T-helper 17 cell (primary cell): ENCODE measurements around the gene DISP3. TPM values are rescaled to one million over a fixed set of nuclear protein-coding genes. Genes with fewer than 3 reads are reported as not detected.

Experiments
- ATAC-seq: fragments of 150-1000 bp; cut with Tn5 transposase; 2 replicates; pipeline ENCODE4 v1.10.0; 2021; ENCODE audit warnings: mild to moderate bottlenecking, moderate library complexity
- DNase-seq, 3 donors: peaks; one replicate each; pipeline versions ENCODE4 v3.0.0 to v3.0.0-alpha.2; 2020 to 2021
- H3K9me3 ChIP-seq: one replicate; pipeline ENCODE4 v1.7.0; 2013; ENCODE audit warnings: low read length, mild to moderate bottlenecking; ENCODE audit not compliant: control insufficient read depth, poor library complexity, severe bottlenecking
- H3K27ac Mint-ChIP-seq: one replicate; pipeline ENCODE4 v1.8.0; 2022; ENCODE audit warnings: mild to moderate bottlenecking, moderate library complexity, mixed read lengths
- H3K27me3 Mint-ChIP-seq: one replicate; pipeline ENCODE4 v1.8.0; 2022; ENCODE audit warnings: mixed read lengths
- H3K36me3 Mint-ChIP-seq: one replicate; pipeline ENCODE4 v1.8.0; 2022; ENCODE audit warnings: low read depth, mixed read lengths
- H3K4me1 Mint-ChIP-seq: one replicate; pipeline ENCODE4 v1.8.0; 2022; ENCODE audit warnings: mild to moderate bottlenecking, mixed read lengths
- H3K4me3 Mint-ChIP-seq: one replicate; pipeline ENCODE4 v1.8.0; 2022; ENCODE audit warnings: mild to moderate bottlenecking, moderate library complexity, mixed read lengths
- total RNA-seq, 4 donors: library from RNA in 2 of 4; stranded (reverse) in 2 of 4; gene quantifications; one replicate each; pipeline ENCODE4 v1.2.3 and lab custom pipeline; 2022 to 2026

DISP3 gene
- total RNA-seq, 2 donors from 2014 or later, result 0.70 to 1.1 TPM

DNA sequence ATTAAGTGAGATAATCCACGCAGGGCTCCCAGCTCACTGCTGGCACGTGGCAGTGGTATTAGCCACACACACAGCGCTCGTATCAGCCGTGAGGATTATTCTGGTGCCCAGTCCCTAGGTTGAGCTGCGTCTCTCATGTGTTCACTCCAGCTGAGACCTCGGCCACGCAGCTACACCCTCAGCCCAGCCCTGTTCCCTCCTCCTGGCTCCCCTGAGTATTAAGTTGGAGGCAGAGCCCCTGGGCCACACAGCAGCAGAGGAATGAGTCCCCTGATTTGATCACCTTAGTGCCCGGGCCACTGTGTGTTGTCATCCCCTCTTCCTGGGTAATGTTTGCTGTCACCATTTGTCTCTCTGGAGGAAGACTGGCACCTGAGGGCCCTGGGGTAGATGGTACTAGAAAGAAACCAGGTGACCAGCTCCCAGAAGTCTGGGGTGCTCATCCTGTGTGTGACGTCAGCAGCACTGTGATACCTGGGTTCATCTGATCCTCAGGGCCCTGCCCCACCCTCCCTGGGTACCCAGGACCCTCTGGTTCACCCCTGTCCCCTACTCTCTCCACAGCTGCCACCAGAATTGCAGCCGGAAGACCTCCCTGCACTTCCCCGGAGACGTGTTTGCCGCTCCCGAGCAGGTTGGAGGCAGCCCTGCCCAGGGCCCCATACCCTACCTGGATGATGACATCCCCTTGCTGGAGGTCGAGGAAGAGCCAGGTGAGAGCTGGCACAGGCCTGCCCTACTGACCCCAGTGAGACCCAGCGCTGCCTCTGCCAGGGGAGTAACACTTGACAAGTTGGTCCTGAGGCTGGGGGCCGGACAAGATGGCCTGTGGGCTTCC, 40.1 kb downstream of the DISP3 start:
- no peaks in the 10 kb centered on the region for H3K9me3 ChIP-seq
- Mint-ChIP-seq H3K4me1 (peaks cover 4% of the 10 kb centered on the region), H3K4me3 (no peak overlapping the region), H3K27ac (no peak overlapping the region), H3K27me3 (peaks cover 19% of the 10 kb centered on the region), H3K36me3 (no peaks in the 10 kb centered on the region)
- ATAC-seq, result no peak
- DNase-seq, result no peak

DNA sequence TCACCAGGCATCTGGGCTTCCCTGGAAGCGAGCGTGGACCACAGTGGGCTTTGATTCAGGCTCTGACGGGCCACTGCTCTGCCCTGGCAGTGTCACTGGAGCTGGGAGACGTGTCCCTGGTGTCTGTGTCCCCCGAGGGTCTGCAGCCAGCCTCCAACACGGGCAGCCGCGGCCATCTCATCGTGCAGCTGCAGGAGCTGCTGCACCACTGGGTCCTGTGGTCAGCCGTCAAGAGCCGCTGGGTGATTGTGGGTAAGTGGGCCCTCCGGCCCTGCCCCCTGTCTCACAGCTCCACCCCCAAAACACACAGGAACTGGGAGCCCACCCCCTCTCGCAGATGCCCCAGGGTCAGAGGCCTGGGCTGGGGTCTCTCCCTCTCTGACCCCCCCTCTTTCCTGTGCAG, 40.7 kb downstream of the DISP3 start:
- no peaks in the 10 kb centered on the region for H3K9me3 ChIP-seq
- DNase-seq (no peak), ATAC-seq (no peak)
- peaks cover 4% of the 10 kb centered on the region for H3K4me1 Mint-ChIP-seq
- no peak overlapping the region for H3K4me3 Mint-ChIP-seq
- no peak overlapping the region for H3K27ac Mint-ChIP-seq
- no peaks in the 10 kb centered on the region for H3K36me3 Mint-ChIP-seq
- H3K27me3 Mint-ChIP-seq, result peaks cover 14% of the 10 kb centered on the region

DNA sequence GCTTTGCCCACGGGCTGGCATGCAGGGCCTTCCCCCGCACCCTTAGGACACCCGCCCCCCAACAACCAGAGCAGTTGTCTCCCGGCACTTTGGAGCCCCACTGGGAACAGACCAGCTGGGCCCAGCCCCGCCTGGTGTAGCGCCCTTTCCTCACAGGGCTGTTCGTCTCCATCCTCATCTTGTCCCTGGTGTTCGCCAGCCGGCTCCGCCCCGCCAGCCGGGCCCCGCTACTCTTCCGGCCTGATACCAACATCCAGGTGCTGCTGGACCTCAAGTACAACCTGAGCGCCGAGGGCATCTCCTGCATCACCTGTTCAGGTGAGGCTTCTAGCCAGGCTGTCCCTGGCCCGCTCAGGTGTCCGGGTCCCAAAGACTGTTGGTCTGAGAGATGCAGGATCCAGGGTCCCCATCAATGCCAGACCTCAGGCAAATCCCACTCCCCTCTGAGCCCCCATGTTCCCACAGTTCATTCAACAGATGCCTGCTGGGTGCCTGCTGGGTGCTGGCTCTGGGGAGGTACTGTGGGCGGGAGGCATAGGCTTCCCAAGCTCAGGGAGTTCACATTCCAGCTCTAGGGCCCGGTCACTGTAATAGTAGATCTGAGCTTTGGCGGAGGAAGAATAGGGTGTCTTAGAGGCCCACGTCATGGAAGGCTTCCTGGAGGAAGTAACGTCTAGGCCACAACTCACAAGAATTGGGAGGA, 41.7 kb downstream of the DISP3 start:
- Mint-ChIP-seq H3K27me3 (peaks cover 10% of the 10 kb centered on the region), H3K36me3 (no peaks in the 10 kb centered on the region), H3K27ac (no peak overlapping the region), H3K4me3 (no peak overlapping the region), H3K4me1 (peaks cover 4% of the 10 kb centered on the region)
- ATAC-seq (no peak), DNase-seq (no peak)
- no peaks in the 10 kb centered on the region for H3K9me3 ChIP-seq

DNA sequence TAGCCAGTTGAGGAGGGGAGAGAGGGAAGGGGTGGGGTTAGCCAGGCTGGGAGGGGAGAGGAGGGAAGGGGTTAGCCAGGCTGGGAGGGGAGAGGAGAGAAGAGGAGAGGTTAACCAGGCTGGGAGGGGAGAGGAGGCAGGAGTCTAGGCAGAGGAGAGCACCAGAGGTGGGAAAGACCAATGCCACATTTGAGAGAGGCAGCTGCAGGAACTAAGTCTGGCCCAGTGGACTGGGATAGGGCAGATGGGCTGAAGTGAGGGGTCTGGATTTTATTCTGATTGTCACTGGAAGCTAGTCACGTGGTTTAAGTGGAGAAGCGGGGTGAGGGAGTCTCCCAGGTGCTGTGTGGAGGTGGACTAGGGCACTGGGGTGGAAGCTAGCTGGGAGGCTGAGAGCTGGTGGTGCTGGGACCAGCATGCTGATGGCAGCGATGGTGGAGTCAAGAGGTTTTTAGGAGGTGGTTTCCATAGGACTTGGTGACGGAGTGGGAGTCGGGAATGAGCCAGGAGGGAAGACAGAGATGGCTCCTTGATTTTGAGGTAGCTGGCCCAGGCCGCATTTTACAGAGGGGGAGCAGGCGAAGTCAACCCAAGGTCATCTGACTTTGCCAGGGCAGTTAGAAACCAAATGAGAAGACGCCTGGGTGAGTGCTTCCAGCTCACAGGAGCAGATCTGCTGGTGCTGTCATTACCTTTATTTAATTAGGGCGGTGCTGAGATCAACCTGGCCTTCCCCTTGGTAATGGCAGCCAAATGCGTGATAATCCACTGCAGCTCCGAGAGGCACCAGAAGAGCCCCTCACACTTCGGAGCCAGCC, 42.8 kb downstream of the DISP3 start:
- Mint-ChIP-seq H3K27ac (no peak overlapping the region), H3K27me3 (peaks cover 10% of the 10 kb centered on the region), H3K4me1 (peaks cover 4% of the 10 kb centered on the region), H3K36me3 (peaks cover under 1% of the 10 kb centered on the region), H3K4me3 (no peak overlapping the region)
- DNase-seq, result no peak
- ATAC-seq, result no peak
- no peaks in the 10 kb centered on the region for H3K9me3 ChIP-seq

DNA sequence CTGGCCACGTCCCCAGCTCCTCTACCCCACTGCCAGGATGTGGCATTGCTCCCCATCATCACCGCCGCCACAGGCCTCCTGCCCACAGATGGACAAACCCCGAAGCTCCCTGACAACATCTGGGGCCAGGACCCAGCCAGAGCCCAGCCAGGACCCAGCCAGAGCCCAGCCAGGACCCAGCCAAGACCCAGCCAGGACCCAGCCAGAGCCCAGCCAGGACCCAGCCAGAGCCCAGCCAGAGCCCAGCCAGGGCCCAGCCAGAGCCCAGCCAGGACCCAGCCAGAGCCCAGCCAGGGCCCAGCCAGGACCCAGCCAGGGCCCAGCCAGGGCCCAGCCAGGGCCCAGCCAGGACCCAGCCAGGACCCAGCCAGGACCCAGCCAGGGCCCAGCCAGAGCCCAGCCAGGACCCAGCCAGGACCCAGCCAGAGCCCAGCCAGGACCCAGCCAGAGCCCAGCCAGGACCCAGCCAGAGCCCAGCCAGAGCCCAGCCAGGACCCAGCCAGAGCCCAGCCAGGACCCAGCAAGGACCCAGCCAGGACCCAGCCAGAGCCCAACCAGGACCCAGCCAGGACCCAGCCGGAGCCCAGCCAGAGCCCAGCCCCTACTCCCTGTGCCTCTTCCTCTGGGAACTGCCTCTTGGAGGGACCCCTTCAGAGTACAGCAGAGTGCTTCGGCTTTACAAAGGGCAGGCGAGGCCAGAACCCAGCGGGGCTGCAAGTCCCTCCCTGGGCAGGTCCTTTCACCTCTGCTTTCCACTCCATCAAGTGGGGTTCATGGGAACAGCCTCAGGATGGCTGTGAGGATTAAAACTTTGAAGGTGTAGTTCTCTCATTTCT, 43.7 kb downstream of the DISP3 start:
- ATAC-seq, result no peak
- no peak for DNase-seq
- H3K4me3 Mint-ChIP-seq, result no peak overlapping the region
- H3K36me3 Mint-ChIP-seq, result peaks cover 2% of the 10 kb centered on the region
- H3K9me3 ChIP-seq, result no peaks in the 10 kb centered on the region
- H3K27me3 Mint-ChIP-seq, result peaks cover 3% of the 10 kb centered on the region
- H3K4me1 Mint-ChIP-seq, result peaks cover 4% of the 10 kb centered on the region
- no peak overlapping the region for H3K27ac Mint-ChIP-seq

DNA sequence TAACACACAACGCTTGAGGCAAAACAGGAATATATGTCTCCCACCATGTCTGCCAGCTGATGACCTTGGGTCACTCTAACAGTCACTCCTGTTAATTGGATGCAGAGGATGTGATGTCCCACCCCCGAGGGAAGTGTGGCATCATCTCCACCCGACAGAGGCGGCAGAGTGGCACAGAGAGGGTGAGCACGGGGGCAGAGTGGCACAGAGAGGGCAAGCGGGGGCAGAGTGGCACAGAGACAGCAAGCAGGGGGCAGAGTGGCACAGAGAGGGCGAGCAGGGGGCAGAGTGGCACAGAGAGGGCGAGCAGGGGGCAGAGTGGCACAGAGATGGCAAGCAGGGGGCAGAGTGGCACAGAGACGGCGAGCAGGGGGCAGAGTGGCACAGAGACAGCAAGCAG, 44.3 kb downstream of the DISP3 start:
- DNase-seq (no peak), ATAC-seq (no peak)
- Mint-ChIP-seq H3K27ac (no peak overlapping the region), H3K4me3 (no peak overlapping the region), H3K27me3 (no peaks in the 10 kb centered on the region), H3K4me1 (peaks cover 4% of the 10 kb centered on the region), H3K36me3 (peaks cover 2% of the 10 kb centered on the region)
- H3K9me3 ChIP-seq, result no peaks in the 10 kb centered on the region

DNA sequence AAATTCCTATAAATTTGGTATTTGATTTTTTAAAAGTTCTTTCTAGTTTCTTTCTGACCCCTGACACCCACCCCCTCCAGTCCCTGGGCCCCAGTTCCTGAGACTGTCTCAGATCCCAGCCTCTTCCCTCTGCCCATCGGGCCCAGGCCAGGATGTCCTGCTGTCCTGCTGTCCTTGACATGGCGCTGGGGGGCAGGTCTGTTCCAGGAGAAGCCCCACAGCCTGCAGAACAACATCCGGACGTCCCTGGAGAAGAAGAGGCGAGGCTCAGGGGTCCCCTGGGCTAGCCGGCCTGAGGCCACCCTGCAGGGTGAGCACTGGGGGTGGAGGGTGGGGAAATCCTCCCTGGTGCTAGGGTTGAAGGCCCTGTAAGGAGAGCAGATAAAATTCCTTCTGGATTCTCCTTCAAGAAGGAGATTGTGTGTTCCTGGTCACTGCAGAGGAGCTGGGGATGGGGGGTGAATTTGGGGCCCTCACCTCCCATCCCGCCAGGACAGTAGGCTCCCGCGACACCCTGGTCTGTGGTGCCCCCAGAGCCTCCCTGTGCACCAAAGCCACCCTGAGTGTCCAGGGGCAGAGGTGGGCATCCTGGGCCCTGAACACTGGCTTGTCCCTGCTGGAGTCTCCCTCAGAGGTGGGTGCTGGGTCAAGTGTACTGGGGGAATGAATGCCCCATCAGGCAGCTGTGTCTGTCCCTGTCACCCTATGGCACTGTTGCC, 45.0 kb downstream of the DISP3 start:
- no peaks in the 10 kb centered on the region for H3K9me3 ChIP-seq
- peaks cover 4% of the 10 kb centered on the region for H3K4me1 Mint-ChIP-seq
- no peak overlapping the region for H3K27ac Mint-ChIP-seq
- DNase-seq, result no peak
- peaks cover 2% of the 10 kb centered on the region for H3K36me3 Mint-ChIP-seq
- no peaks in the 10 kb centered on the region for H3K27me3 Mint-ChIP-seq
- ATAC-seq, result no peak
- H3K4me3 Mint-ChIP-seq, result no peak overlapping the region

DNA sequence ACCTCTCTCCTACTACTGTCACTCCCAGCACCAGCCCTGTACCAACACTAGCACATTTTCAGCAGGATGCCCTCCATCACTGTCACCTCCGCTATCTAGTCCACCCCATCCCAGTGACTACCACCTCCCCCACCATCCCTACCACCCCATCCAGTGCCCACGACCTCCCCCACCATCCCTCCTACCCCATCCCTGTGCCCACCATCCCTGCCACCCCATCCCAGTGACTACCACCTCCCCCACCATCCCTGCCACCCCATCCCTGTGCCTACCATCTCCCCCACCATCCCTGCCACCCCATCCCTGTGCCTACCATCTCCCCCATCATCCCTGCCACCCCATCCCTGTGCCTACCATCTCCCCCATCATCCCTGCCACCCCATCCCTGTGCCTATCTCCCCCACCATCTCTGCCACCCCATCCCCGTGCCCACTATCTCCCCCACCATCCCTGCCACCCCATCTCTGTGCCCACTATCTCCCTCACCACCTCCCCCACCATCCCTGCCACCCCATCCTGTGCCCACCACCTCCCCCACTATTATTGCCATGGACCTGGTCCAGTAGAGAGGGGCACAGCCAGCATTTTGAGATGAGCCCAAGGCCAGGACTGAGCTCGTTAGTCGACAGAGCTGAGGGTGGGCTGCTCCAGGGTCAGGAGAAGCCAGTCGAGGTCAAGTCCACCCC, 45.7 kb downstream of the DISP3 start:
- no peak for DNase-seq
- no peak for ATAC-seq
- Mint-ChIP-seq H3K4me3 (no peak overlapping the region), H3K27me3 (no peaks in the 10 kb centered on the region), H3K4me1 (peaks cover 4% of the 10 kb centered on the region), H3K27ac (no peak overlapping the region), H3K36me3 (peaks cover 2% of the 10 kb centered on the region)
- H3K9me3 ChIP-seq, result no peaks in the 10 kb centered on the region

DNA sequence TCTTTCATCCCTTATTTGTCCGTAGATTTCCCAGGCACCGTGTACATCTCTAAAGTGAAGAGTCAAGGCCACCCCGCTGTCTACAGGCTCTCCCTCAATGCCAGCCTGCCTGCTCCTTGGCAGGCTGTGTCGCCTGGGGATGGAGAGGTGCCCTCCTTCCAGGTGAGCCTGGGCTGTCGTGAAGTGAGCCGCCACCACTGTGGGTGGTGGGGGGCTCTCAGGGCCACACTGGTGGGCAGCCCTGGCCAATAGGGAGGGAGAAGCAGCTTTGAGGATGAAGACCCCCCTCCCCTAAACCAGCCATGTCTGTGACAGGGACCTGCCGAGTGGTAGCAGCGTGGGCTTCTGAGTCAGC, 46.2 kb downstream of the DISP3 start:
- H3K9me3 ChIP-seq, result no peaks in the 10 kb centered on the region
- ATAC-seq (no peak), DNase-seq (no peak)
- Mint-ChIP-seq H3K27ac (no peak overlapping the region), H3K4me1 (peaks cover 4% of the 10 kb centered on the region), H3K36me3 (peaks cover 2% of the 10 kb centered on the region), H3K27me3 (no peaks in the 10 kb centered on the region), H3K4me3 (no peak overlapping the region)

DNA sequence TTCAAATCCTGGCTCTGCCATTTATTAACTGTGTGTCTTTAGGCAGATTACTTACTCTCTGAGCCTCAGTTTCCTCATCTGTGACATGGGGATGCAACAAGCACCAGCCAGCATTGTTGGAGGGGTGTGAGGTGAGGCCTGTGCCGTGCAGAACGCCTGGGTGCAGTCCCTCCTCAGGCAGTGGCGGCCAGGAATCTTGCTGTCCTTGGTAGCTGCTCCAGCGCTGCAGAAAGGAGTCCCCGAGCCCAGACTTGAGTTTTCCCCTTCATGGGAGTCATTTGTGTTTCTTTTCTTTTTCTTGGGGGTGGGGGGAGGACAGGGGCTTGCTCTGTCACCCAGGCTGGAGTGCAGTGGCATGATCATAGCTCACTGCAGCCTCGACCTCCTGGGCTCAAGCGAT, 46.6 kb downstream of the DISP3 start:
- no peaks in the 10 kb centered on the region for H3K9me3 ChIP-seq
- Mint-ChIP-seq H3K4me1 (peaks cover 4% of the 10 kb centered on the region), H3K4me3 (no peak overlapping the region), H3K27ac (no peak overlapping the region), H3K36me3 (peaks cover 2% of the 10 kb centered on the region), H3K27me3 (peaks cover under 1% of the 10 kb centered on the region)
- ATAC-seq (no peak), DNase-seq (no peak)

DNA sequence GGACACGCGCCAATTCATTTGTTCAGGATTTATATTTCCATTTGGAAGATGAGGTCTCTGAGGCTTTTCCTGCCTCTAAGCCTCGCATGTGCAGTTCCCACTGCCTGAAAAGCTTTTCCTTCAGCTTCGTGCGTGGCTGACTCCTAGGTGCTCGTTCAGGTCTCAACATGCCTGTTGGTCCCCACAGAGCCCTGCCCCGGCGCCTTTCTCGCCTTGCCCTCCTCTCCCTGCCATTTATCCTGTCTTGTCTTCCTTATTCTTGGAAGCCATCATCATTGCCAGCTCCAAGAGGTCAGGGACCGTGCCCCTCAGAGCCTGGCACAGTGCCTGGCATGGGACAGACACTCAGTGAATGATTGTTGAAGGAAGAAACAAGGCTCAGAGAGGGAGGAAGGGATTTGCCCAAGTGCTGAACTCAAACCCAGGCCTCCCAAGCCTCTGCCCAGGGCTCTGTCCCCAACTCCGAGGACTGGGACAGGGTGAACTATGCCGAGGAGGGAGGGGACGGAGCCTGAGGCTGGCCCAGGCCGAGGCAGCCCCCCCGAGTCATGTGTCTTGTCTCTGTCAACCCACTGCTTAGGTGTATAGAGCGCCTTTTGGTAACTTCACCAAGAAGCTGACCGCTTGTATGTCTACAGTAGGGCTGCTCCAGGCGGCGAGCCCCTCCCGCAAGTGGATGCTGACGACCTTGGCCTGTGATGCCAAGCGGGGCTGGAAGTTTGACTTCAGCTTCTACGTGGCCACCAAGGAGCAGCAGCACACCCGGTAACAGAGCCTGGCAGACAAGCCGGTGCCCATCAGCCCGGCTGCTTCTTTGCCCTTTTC, 47.3 kb downstream of the DISP3 start:
- H3K27ac Mint-ChIP-seq, result no peak overlapping the region
- DNase-seq (no peak), ATAC-seq (no peak)
- no peaks in the 10 kb centered on the region for H3K9me3 ChIP-seq
- H3K27me3 Mint-ChIP-seq, result peaks cover 6% of the 10 kb centered on the region
- H3K4me1 Mint-ChIP-seq, result peaks cover 2% of the 10 kb centered on the region
- no peak overlapping the region for H3K4me3 Mint-ChIP-seq
- H3K36me3 Mint-ChIP-seq, result peaks cover 2% of the 10 kb centered on the region
